BLaER1 treated with 17β-estradiol and CSF1 and Interleukin-3, amounts not matched to agents 10 nM and 100 nM (cell line): ENCODE data around the gene GNG3.
"Not testable (repeated sequence)": the region's sequence is repeated elsewhere in the genome, so short reads cannot be mapped to it uniquely, and the experiment has no call there.

ENCODE experiments used
- H3K27ac ChIP-seq, 11 experiments: shearing (Covaris generic); formaldehyde crosslinking; 2 replicates each; pipeline ENCODE4 v1.8.1; 2022
- H3K27me3 ChIP-seq, 11 experiments: shearing (Covaris generic); formaldehyde crosslinking; 2 replicates each; pipeline ENCODE4 v1.8.1; 2022
- H3K36me3 ChIP-seq, 11 experiments: shearing (Covaris generic); formaldehyde crosslinking; 2 replicates each; pipeline ENCODE4 v1.8.1; 2022
- H3K4me1 ChIP-seq, 10 experiments: shearing (Covaris generic); formaldehyde crosslinking; 2 replicates each; pipeline ENCODE4 v1.8.1; 2022
- H3K4me2 ChIP-seq, 11 experiments: shearing (Covaris generic); formaldehyde crosslinking; 2 replicates each; pipeline ENCODE4 v1.8.1; 2022
- H3K4me3 ChIP-seq, 10 experiments: shearing (Covaris generic); formaldehyde crosslinking; 2 replicates each; pipeline ENCODE4 v1.8.1; 2022
- H3K9ac ChIP-seq, 11 experiments: shearing (Covaris generic); formaldehyde crosslinking; 2 replicates each; pipeline ENCODE4 v1.8.1; 2022
- H3K9me3 ChIP-seq, 11 experiments: shearing (Covaris generic); formaldehyde crosslinking; replicated peaks in 1 of 11; 2 replicates each; pipeline ENCODE4 v1.8.1; 2022
- H4K20me1 ChIP-seq, 11 experiments: shearing (Covaris generic); formaldehyde crosslinking; 2 replicates each; pipeline ENCODE4 v1.8.1; 2022
- Cebpa-rat ChIP-seq, 11 experiments: shearing (Covaris generic); IDR thresholded peaks; 2 replicates each; pipeline ENCODE4 v1.8.1; 2022

Gene GNG3

GRCh38 chr11:62728171-62728988 is 20.9 kb downstream of the GNG3 start, which contains the start of gene TTC9C:
Gene TTC9C (plus strand): TSS chr11:62728486. CDS start chr11:62728849, 363 bp downstream.
- peaks cover 39 to 53% (median 49%) of the 10 kb centered on the region in 10 experiments for H3K4me1 ChIP-seq
- H3K9ac ChIP-seq: peak within 1 kb of the TSS; percentile 91 to 99 (median 98)
- peaks cover 16 to 49% (median 34%) of the 10 kb centered on the region in 11 experiments for H3K36me3 ChIP-seq
- H3K27me3 ChIP-seq: no peaks in the 10 kb centered on the region
- peak within 1 kb of the TSS; percentile 79 to 98 (median 93) for H3K27ac ChIP-seq
- H3K9me3 ChIP-seq: no peaks in the 10 kb centered on the region
- peak within 1 kb of the TSS; percentile 88 to 97 (median 93) for H3K4me2 ChIP-seq
- no peak for TF ChIP-seq Cebpa-rat (IDR thresholded peaks at IDR 0.05)
- H3K4me3 ChIP-seq: peak within 1 kb of the TSS; percentile 89 to 100 (median 97)
- H4K20me1 ChIP-seq: peaks cover 33 to 57% (median 40%) of the 10 kb centered on the region in 11 experiments

GRCh38 chr11:62730076-62730475 is 22.6 kb downstream of the GNG3 start:
- Histone ChIP-seq H3K4me2 (peak overlapping the region; percentile 82 to 97 (median 93)), H3K4me1 (peaks cover 30 to 36% (median 34%) of the 10 kb centered on the region in 10 experiments), H3K4me3 (peak overlapping the region; percentile 89 to 100 (median 97)), H3K27ac (peak overlapping the region in 10 of 11 experiments; percentile 82 to 98 (median 94); a peak in 16 of 22 replicates), H4K20me1 (peaks cover 16 to 46% (median 23%) of the 10 kb centered on the region in 11 experiments), H3K9ac (peak overlapping the region; percentile 91 to 99 (median 98)), H3K36me3 (peaks cover 22 to 49% (median 34%) of the 10 kb centered on the region in 11 experiments)
- H3K9me3 ChIP-seq, H3K27me3 ChIP-seq: not testable (repeated sequence)

- Histone ChIP-seq H3K4me2 (peak overlapping the region; percentile 4 to 93 (median 48); a peak in 18 of 22 replicates), H3K4me1 (peaks cover 28 to 34% (median 31%) of the 10 kb centered on the region in 10 experiments), H3K9ac (peak overlapping the region; percentile 0 to 55 (median 25); a peak in 10 of 22 replicates), H3K27ac (peak overlapping the region in 3 of 11 experiments; percentile 11 to 40 (median 22); a peak in 2 of 22 replicates), H3K4me3 (no peak overlapping the region), H3K27me3 (no peaks in the 10 kb centered on the region), H3K9me3 (no peaks in the 10 kb centered on the region), H4K20me1 (peaks cover 0 to 39% (median 5%) of the 10 kb centered on the region in 11 experiments; a peak in 10 of 22 replicates), H3K36me3 (peaks cover 48 to 66% (median 55%) of the 10 kb centered on the region in 11 experiments)
- TF ChIP-seq Cebpa-rat (IDR thresholded peaks at IDR 0.05): no peak
These were observed 25.4 kb downstream of the GNG3 start for GRCh38 chr11:62732830-62733229.

- no peak overlapping the region for H3K4me3 ChIP-seq
- no peak for TF ChIP-seq Cebpa-rat (IDR thresholded peaks at IDR 0.05)
- H3K27ac ChIP-seq: no peak overlapping the region
- no peak overlapping the region for H3K4me2 ChIP-seq
- H3K27me3 ChIP-seq: no peaks in the 10 kb centered on the region
- peaks cover 83 to 92% (median 88%) of the 10 kb centered on the region in 11 experiments for H3K36me3 ChIP-seq
- H4K20me1 ChIP-seq: peaks cover 0 to 23% (median 4%) of the 10 kb centered on the region in 11 experiments; a peak in 7 of 22 replicates
- H3K9ac ChIP-seq: peak overlapping the region in 1 of 11 experiments; percentile 7; a peak in 2 of 22 replicates
- H3K9me3 ChIP-seq: no peaks in the 10 kb centered on the region
- H3K4me1 ChIP-seq: peaks cover 4 to 11% (median 6%) of the 10 kb centered on the region in 10 experiments; a peak in 16 of 20 replicates
These were observed 29.7 kb downstream of the GNG3 start for GRCh38 chr11:62737196-62737595.

GRCh38 chr11:62747475-62748160 is 40.1 kb downstream of the GNG3 start:
- H3K9me3 ChIP-seq: no peaks in the 10 kb centered on the region
- H4K20me1 ChIP-seq: peaks cover 0 to 17% (median 0%) of the 10 kb centered on the region in 11 experiments; a peak in 5 of 22 replicates
- peaks cover 33 to 57% (median 41%) of the 10 kb centered on the region in 10 experiments for H3K4me1 ChIP-seq
- no peaks in the 10 kb centered on the region for H3K27me3 ChIP-seq
- peak overlapping the region; percentile 13 to 75 (median 52); a peak in 19 of 22 replicates for H3K4me2 ChIP-seq
- no peak overlapping the region for H3K4me3 ChIP-seq
- H3K27ac ChIP-seq: peak overlapping the region in 2 of 11 experiments; percentile 1 to 13; a peak in 2 of 22 replicates
- H3K9ac ChIP-seq: peak overlapping the region in 5 of 11 experiments; percentile 1 to 44 (median 13); a peak in 5 of 22 replicates
- H3K36me3 ChIP-seq: peaks cover 9 to 38% (median 18%) of the 10 kb centered on the region in 11 experiments; a peak in 20 of 22 replicates
- no peak for TF ChIP-seq Cebpa-rat (IDR thresholded peaks at IDR 0.05)

- Histone ChIP-seq H4K20me1 (peaks cover 0 to 27% (median 0%) of the 10 kb centered on the region in 11 experiments; a peak in 5 of 22 replicates), H3K4me1 (peaks cover 48 to 70% (median 58%) of the 10 kb centered on the region in 10 experiments), H3K36me3 (peaks cover 10 to 43% (median 18%) of the 10 kb centered on the region in 11 experiments; a peak in 19 of 22 replicates), H3K4me2 (peak overlapping the region in 2 of 11 experiments; percentile 23 to 35; a peak in 1 of 22 replicates)
- not testable (repeated sequence) for H3K9ac ChIP-seq, H3K9me3 ChIP-seq, H3K27me3 ChIP-seq, H3K27ac ChIP-seq, H3K4me3 ChIP-seq
These were observed 42.5 kb downstream of the GNG3 start for GRCh38 chr11:62749931-62750330.

- Histone ChIP-seq H3K4me2 (peak overlapping the region; percentile 18 to 97 (median 91); a peak in 20 of 22 replicates), H3K27me3 (no peaks in the 10 kb centered on the region), H3K36me3 (peaks cover 10 to 43% (median 18%) of the 10 kb centered on the region in 11 experiments; a peak in 19 of 22 replicates), H4K20me1 (peaks cover 0 to 27% (median 0%) of the 10 kb centered on the region in 11 experiments; a peak in 5 of 22 replicates), H3K9ac (peak overlapping the region in 10 of 11 experiments; percentile 35 to 94 (median 88); a peak in 8 of 22 replicates), H3K9me3 (no peaks in the 10 kb centered on the region), H3K27ac (peak overlapping the region in 1 of 11 experiments; percentile 26; a peak in 1 of 22 replicates), H3K4me3 (no peak overlapping the region), H3K4me1 (peaks cover 42 to 69% (median 53%) of the 10 kb centered on the region in 10 experiments)
- no peak for TF ChIP-seq Cebpa-rat (IDR thresholded peaks at IDR 0.05)
These were observed 44.8 kb downstream of the GNG3 start for GRCh38 chr11:62752177-62752785.
